Measurements from ENCODE around the gene MYBBP1A. TPM values are rescaled to one million over a fixed set of nuclear protein-coding genes. Genes with fewer than 3 reads are reported as not detected.

MYBBP1A gene
- polyA plus RNA-seq, 2 of the 4 experiments (the other 2 are of a cell fraction), result 42.9 to 95.1 TPM

DNA sequence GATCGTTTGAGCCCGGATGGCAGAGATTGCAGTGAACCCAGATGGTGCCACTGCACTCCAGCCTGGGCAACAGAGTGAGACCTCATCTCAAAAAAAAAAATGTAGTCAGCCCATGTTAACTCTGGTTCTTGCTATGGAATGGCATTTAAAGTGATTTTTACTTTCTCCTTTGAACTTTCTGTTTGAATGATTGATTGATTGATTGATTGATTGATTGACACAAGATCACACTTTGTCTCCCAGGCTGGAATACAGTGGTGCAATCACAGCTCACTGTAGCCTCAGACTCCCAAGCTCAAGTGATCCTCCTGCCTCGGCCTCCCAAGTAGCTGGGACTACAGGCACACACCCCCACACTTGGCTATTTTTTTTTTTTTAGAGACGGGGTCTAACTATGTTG is 46.1 kb upstream of the MYBBP1A start:
- DNase-seq (ENCODE audit: low read depth in 1 of 2, low spot score in 1 of 2), result no peak
- POLR2A ChIA-PET, result no interaction called here
- CTCF ChIA-PET, result interaction anchor here (0.7 to 18.8 kb wide), 7 partner anchors 12 to 196 kb away, joined by 3 to 186 read pairs (median 4); partner anchors contain the start of gene SMTNL2
- no peaks in the 10 kb centered on the region for H3K9me3 ChIP-seq
- no peak for ATAC-seq
- TF ChIP-seq JUN (IDR thresholded peaks at IDR 0.05), result no peak
- no peak for TF ChIP-seq RAD21 (conservative IDR thresholded peaks at IDR 0.05 in 1 of 2, IDR thresholded peaks at IDR 0.05 in 1 of 2)
- no peak for TF ChIP-seq EP300 (IDR thresholded peaks at IDR 0.05)
- TF ChIP-seq EHMT2 (IDR thresholded peaks at IDR 0.05; ENCODE audit: low read depth), result no peak
- no peak for TF ChIP-seq FOSL2 (IDR thresholded peaks at IDR 0.05)
- no peak for TF ChIP-seq FOSL2 (CRISPR knock-in tag; IDR thresholded peaks at IDR 0.05)
- no peak for TF ChIP-seq TP53 (CRISPR knock-in tag; IDR thresholded peaks at IDR 0.05)
- no peak overlapping the region for H3K4me2 ChIP-seq
- WGBS (ENCODE audit: missing lambda C conversion rate), result 54% methylated on average over 4 of the region's 4 CpGs
- FAIRE-seq, result no peak
- peaks cover 5% of the 10 kb centered on the region; the same call in 1 of the 3 replicates for H3K4me1 ChIP-seq
- no peak overlapping the region for H3K4me3 ChIP-seq
- no peak overlapping the region for H3K27ac ChIP-seq

DNA sequence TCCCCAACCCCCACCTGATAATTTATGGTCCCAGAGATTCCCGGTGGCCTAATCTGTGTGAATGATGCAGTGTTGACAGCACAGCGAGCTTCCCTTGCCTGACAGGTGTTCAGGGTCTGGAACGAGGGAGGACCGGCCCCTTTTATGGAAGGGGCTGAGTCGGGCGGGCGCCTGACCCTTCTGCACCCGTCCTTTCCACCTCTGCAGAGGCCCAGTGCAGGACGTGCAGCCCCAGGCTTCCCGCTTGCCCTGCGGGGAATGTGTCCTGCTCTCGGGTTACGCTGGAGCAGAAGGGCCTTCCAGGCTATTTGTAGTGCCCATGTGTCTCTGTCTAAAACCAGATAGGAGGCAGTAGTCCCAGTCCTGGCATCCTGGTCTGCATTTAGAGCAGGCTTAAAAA is 45.4 kb upstream of the MYBBP1A start:
- POLR2A ChIA-PET, result no interaction called here
- DNase-seq (ENCODE audit: low read depth in 1 of 2, low spot score in 1 of 2), result no peak
- Histone ChIP-seq H3K4me1 (peaks cover 5% of the 10 kb centered on the region; the same call in 1 of the 3 replicates), H3K27ac (no peak overlapping the region), H3K4me3 (no peak overlapping the region), H3K4me2 (no peak overlapping the region), H3K9me3 (no peaks in the 10 kb centered on the region)
- no peak for ATAC-seq
- TF ChIP-seq CHD2 (IDR thresholded peaks at IDR 0.05; ENCODE audit: low read length, partially characterized antibody) (no peak), HOXB13 (CRISPR knock-in tag; IDR thresholded peaks at IDR 0.05; ENCODE audit: low read depth) (no peak), FOSB (CRISPR knock-in tag; IDR thresholded peaks at IDR 0.05) (no peak), JUN (IDR thresholded peaks at IDR 0.05) (no peak), NR3C1 (IDR thresholded peaks at IDR 0.05) (no peak), ZC3H11A (IDR thresholded peaks at IDR 0.05) (no peak), FOXS1 (CRISPR knock-in tag; IDR thresholded peaks at IDR 0.05) (no peak), CBX8 (IDR thresholded peaks at IDR 0.05) (no peak), KDM1A (IDR thresholded peaks at IDR 0.05; ENCODE audit: low read depth) (no peak), CHD4 (IDR thresholded peaks at IDR 0.05; ENCODE audit: borderline replicate concordance) (no peak), MYC (IDR thresholded peaks at IDR 0.05; ENCODE audit: borderline replicate concordance, low read length) (no peak), EP300 (IDR thresholded peaks at IDR 0.05) (no peak), TFCP2L1 (CRISPR knock-in tag; IDR thresholded peaks at IDR 0.05) (no peak), NFE2L2 (conservative IDR thresholded peaks at IDR 0.05; ENCODE audit: low read length) (no peak), JUNB (IDR thresholded peaks at IDR 0.05) (no peak)
- TF ChIP-seq, protein P1, sequence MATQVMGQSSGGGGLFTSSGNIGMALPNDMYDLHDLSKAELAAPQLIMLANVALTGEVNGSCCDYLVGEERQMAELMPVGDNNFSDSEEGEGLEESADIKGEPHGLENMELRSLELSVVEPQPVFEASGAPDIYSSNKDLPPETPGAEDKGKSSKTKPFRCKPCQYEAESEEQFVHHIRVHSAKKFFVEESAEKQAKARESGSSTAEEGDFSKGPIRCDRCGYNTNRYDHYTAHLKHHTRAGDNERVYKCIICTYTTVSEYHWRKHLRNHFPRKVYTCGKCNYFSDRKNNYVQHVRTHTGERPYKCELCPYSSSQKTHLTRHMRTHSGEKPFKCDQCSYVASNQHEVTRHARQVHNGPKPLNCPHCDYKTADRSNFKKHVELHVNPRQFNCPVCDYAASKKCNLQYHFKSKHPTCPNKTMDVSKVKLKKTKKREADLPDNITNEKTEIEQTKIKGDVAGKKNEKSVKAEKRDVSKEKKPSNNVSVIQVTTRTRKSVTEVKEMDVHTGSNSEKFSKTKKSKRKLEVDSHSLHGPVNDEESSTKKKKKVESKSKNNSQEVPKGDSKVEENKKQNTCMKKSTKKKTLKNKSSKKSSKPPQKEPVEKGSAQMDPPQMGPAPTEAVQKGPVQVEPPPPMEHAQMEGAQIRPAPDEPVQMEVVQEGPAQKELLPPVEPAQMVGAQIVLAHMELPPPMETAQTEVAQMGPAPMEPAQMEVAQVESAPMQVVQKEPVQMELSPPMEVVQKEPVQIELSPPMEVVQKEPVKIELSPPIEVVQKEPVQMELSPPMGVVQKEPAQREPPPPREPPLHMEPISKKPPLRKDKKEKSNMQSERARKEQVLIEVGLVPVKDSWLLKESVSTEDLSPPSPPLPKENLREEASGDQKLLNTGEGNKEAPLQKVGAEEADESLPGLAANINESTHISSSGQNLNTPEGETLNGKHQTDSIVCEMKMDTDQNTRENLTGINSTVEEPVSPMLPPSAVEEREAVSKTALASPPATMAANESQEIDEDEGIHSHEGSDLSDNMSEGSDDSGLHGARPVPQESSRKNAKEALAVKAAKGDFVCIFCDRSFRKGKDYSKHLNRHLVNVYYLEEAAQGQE (IDR thresholded peaks at IDR 0.05), result no peak
- WGBS (ENCODE audit: missing lambda C conversion rate), result 67% methylated on average over 13 of the region's 13 CpGs
- FAIRE-seq, result no peak
- CTCF ChIA-PET, result interaction anchor here (0.5 to 18.8 kb wide), 3 partner anchors 24 to 45 kb away, joined by 5 to 186 read pairs (median 58); no protein-coding TSS in a partner anchor

DNA sequence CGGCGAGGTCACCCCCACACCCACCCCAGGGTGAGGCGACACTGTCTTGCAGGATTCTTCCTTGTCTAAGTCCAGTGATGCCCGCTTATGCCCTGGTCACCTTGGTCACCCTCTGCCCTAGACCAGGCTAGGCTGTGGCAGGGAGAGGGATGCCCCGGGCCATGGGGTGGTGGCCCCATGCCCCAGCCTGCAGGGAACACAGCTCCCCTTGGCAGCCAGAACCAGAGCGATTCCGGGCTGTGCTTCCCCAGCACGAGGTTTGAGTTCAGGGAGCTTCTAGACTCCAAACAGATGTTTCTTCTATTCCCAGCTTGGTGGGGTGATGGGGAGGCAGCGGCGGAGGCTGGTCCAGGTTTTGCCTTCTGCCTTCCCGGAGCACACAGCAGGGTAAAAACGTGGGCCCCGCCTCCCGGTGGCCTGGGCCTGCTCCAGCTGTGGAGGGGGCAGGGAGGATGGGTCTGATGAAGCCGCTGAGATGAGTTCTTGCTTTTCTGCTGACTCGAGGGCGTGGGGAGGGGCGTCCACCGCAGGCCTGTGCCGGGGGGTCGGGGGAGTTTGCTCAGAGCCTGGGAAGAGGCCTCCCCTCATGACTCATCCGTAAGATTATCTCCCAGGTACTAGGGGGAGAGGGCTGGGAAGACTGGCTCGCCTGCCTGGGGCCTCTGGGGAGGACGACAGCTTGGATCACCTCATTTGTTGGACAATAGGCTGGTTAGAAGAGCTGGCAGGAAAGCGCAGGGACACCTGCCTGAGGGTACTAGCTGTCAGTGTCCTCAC is 44.5 kb upstream of the MYBBP1A start:
- H3K27ac ChIP-seq, result no peak overlapping the region
- H3K4me3 ChIP-seq, result no peak overlapping the region
- ChIA-PET POLR2A (no interaction called here), CTCF (interaction anchor here (0.8 to 18.8 kb wide), 4 partner anchors 12 to 33 kb away, joined by 3 to 186 read pairs (median 30); no protein-coding TSS in a partner anchor)
- FAIRE-seq, result no peak
- peaks cover 5% of the 10 kb centered on the region; the same call in 1 of the 3 replicates for H3K4me1 ChIP-seq
- 52% methylated on average over 20 of the region's 25 CpGs for WGBS (ENCODE audit: missing lambda C conversion rate)
- no peak for DNase-seq (ENCODE audit: low read depth in 1 of 2, low spot score in 1 of 2)
- H3K9me3 ChIP-seq, result no peaks in the 10 kb centered on the region
- TF ChIP-seq CBX2 (IDR thresholded peaks at IDR 0.05; ENCODE audit: borderline replicate concordance, low read depth) (no peak), SREBF2 (IDR thresholded peaks at IDR 0.05) (no peak), NPAS2 (CRISPR knock-in tag; IDR thresholded peaks at IDR 0.05; ENCODE audit: borderline replicate concordance) (no peak), CBX8 (IDR thresholded peaks at IDR 0.05) (no peak), POLR2AphosphoS2 (conservative IDR thresholded peaks at IDR 0.05; ENCODE audit: low read length) (no peak), HOXA7 (CRISPR knock-in tag; IDR thresholded peaks at IDR 0.05) (no peak), JUN (IDR thresholded peaks at IDR 0.05) (no peak), KDM5A (IDR thresholded peaks at IDR 0.05) (no peak), BHLHE40 (IDR thresholded peaks at IDR 0.05; ENCODE audit: low read depth, low read length) (no peak)
- TF ChIP-seq, protein P2, sequence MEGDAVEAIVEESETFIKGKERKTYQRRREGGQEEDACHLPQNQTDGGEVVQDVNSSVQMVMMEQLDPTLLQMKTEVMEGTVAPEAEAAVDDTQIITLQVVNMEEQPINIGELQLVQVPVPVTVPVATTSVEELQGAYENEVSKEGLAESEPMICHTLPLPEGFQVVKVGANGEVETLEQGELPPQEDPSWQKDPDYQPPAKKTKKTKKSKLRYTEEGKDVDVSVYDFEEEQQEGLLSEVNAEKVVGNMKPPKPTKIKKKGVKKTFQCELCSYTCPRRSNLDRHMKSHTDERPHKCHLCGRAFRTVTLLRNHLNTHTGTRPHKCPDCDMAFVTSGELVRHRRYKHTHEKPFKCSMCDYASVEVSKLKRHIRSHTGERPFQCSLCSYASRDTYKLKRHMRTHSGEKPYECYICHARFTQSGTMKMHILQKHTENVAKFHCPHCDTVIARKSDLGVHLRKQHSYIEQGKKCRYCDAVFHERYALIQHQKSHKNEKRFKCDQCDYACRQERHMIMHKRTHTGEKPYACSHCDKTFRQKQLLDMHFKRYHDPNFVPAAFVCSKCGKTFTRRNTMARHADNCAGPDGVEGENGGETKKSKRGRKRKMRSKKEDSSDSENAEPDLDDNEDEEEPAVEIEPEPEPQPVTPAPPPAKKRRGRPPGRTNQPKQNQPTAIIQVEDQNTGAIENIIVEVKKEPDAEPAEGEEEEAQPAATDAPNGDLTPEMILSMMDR (IDR thresholded peaks at IDR 0.05), result no peak
- TF ChIP-seq, protein P3, sequence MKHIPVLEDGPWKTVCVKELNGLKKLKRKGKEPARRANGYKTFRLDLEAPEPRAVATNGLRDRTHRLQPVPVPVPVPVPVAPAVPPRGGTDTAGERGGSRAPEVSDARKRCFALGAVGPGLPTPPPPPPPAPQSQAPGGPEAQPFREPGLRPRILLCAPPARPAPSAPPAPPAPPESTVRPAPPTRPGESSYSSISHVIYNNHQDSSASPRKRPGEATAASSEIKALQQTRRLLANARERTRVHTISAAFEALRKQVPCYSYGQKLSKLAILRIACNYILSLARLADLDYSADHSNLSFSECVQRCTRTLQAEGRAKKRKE (CRISPR knock-in tag; IDR thresholded peaks at IDR 0.05; ENCODE audit: low read depth), result no peak
- no peak overlapping the region for H3K4me2 ChIP-seq
- peak in 1 of 2 experiments; percentile 10; a peak in 2 of 6 replicates for ATAC-seq
